Spleen (tissue), 7 donors: ENCODE results near the gene LSM7.

ENCODE experiments used
- CTCF ChIP-seq, 11 experiments: fragments of 200-600 bp in 7 of 11; fragments of 450-650 bp in 4 of 11; sonication (generic) in 4 of 11; IDR thresholded peaks in 8 of 11; conservative IDR thresholded peaks in 3 of 11; 1 replicate in 7 of 11; 2 replicates in 4 of 11; pipeline versions ENCODE4 v1.4.0 to v1.8.0; 2016 to 2021; ENCODE audit warnings: antibody characterized with exemption in 11 of 11, inconsistent platforms in 4 of 11, mild to moderate bottlenecking in 1 of 11
- POLR2A ChIP-seq, 3 donors: fragments of 450-650 bp; IDR thresholded peaks; one replicate each; pipeline ENCODE4 v1.5.1; 2017; ENCODE audit warnings: antibody characterized with exemption in 3 of 3, mild to moderate bottlenecking in 1 of 3
- donor health status: DM: no; HTN: no; CAD: no; lungs with moderate emphysema.
- donor health status: DM: no; HTN: no; CAD: no.
- donor health status: DM: no; HTN: no; CAD: no.

DNA sequence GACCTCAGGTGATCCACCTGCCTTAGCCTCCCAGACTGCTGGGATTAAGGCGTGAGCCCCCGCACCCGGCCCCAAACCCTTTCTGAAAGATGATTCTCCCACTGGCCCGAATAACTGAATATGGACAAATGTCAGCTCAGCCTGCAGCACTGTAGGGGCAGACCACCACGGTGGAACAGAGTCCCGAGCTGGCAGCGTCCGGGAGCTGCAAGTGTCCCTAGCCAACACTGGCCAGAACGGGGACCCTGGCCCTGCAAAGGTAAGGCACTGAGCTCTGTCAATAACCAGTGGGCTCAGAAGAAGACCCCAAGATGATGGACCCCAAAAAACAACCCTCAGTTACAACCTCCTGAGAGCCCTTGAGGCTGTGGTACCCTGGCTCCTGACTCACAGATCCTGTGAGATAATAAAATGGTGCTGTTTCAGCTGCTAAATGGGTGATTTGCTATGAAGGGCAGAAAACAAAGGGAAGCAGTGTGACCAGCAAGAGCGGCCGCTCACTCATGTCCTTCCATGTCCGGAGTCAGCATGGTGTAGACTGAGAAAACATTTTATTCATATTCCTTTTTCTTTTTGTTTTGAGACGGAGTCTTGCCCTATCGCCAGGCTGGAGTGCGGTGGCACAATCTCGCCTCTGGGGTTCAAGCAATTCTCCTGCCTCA, 1.6 kb downstream of the LSM7 start:
- TF ChIP-seq CTCF (IDR thresholded peaks at IDR 0.05 in 8 of 11, conservative IDR thresholded peaks at IDR 0.05 in 3 of 11) (no peak), POLR2A (IDR thresholded peaks at IDR 0.05) (no peak)
